Smooth muscle cell (in vitro differentiated cells): ENCODE results near the gene PIWIL1. TPM values are rescaled to one million over a fixed set of nuclear protein-coding genes. Genes with fewer than 3 reads are reported as not detected.
A peak's percentile ranks its signal among the peaks of the same experiment; 100 is the strongest.

Source experiments
- DNase-seq: peaks from one replicate; lab custom pipeline; 2025; ENCODE audit not compliant: unreplicated experiment; lab: John Stamatoyannopoulos, UW
- H2AFZ ChIP-seq: fragments of 200-600 bp; sonication (generic); 2 replicates; pipeline ENCODE4 v1.6.0; 2016; ENCODE audit warnings: antibody characterized with exemption, low read depth, mild to moderate bottlenecking
- H3F3A ChIP-seq: fragments of 200-600 bp; sonication (generic); 2 replicates; pipeline ENCODE4 v1.6.0; 2017; ENCODE audit warnings: antibody characterized with exemption, low read depth
- H3K27ac ChIP-seq: fragments of 200-600 bp; sonication (generic); 2 replicates; pipeline ENCODE4 v1.5.1; 2016; ENCODE audit warnings: low read depth, mild to moderate bottlenecking
- H3K27me3 ChIP-seq: fragments of 200-600 bp; sonication (generic); 2 replicates; pipeline ENCODE4 v1.6.1; 2016; ENCODE audit warnings: low read depth, mild to moderate bottlenecking
- H3K36me3 ChIP-seq: fragments of 200-600 bp; sonication (generic); 2 replicates; pipeline ENCODE4 v1.5.1; 2016; ENCODE audit warnings: low read depth
- H3K4me1 ChIP-seq: fragments of 200-600 bp; sonication (generic); 2 replicates; pipeline ENCODE4 v1.5.1; 2016; ENCODE audit warnings: low read depth
- H3K4me2 ChIP-seq: fragments of 200-600 bp; sonication (generic); 2 replicates; pipeline ENCODE4 v1.6.0; 2016; ENCODE audit warnings: mild to moderate bottlenecking
- H3K4me3 ChIP-seq: fragments of 200-600 bp; sonication (generic); 2 replicates; pipeline ENCODE4 v1.5.1; 2016; ENCODE audit warnings: mild to moderate bottlenecking
- H3K79me2 ChIP-seq: fragments of 200-600 bp; sonication (generic); 2 replicates; pipeline ENCODE4 v1.6.0; 2016; ENCODE audit warnings: low read depth, mild to moderate bottlenecking
- H3K9ac ChIP-seq: fragments of 200-600 bp; sonication (generic); 2 replicates; pipeline ENCODE4 v1.6.0; 2016; ENCODE audit warnings: low read depth
- H3K9me3 ChIP-seq: fragments of 200-600 bp; sonication (generic); replicated peaks from 2 replicates; pipeline ENCODE4 v1.5.1; 2016; ENCODE audit warnings: low read depth
- H4K20me1 ChIP-seq: fragments of 200-600 bp; sonication (generic); 2 replicates; pipeline ENCODE4 v1.6.0; 2016; ENCODE audit warnings: low read depth
- CTCF ChIP-seq: fragments of 200-600 bp; sonication (generic); IDR thresholded peaks from 2 replicates; pipeline ENCODE4 v1.5.1; 2017; ENCODE audit warnings: borderline replicate concordance, mild to moderate bottlenecking, antibody characterized with exemption; ENCODE audit not compliant: insufficient read depth, poor library complexity, severe bottlenecking
- WGBS: methylation state at CpG from one replicate; pipeline ENCODE4 v1.1.7; 2016; ENCODE audit warnings: low lambda C conversion rate; 5-methylcytosine and 5-hydroxymethylcytosine counted together
- polyA plus RNA-seq: library from polyadenylated mRNA; unstranded; fragments of >200 nt; fragmentation: Nextera tagmentation; extraction: Ambion mirVana; gene quantifications from 2 replicates; pipeline ENCODE4 v1.2.1, GENCODE V29; 2016
- total RNA-seq: library from RNA; depleted of rRNA; stranded (reverse); fragments of >200 nt; gene quantifications from 2 replicates; pipeline ENCODE4 v1.2.3, GENCODE V29; 2014

The PIWIL1 gene
- total and polyA plus RNA-seq, 2 experiments from 2014 or later: not detected

- DNase-seq: no peak
- TF ChIP-seq CTCF: no peak
- Histone ChIP-seq H3K79me2 (no peaks in the 10 kb centered on the region), H3F3A (no peaks in the 10 kb centered on the region), H3K4me1 (no peaks in the 10 kb centered on the region), H3K27me3 (no peaks in the 10 kb centered on the region), H4K20me1 (no peaks in the 10 kb centered on the region), H3K9ac (no peak overlapping the region), H3K9me3 (no peaks in the 10 kb centered on the region), H3K4me3 (no peak overlapping the region), H3K4me2 (no peak overlapping the region), H3K36me3 (no peaks in the 10 kb centered on the region), H2AFZ (no peak overlapping the region), H3K27ac (no peak overlapping the region)
Observed at GRCh38 chr12:130344529-130344928, 6.8 kb downstream of the PIWIL1 start.

GRCh38 chr12:130345292-130345691 lies 7.6 kb downstream of the PIWIL1 start:
- no peak overlapping the region for H3K9ac ChIP-seq
- WGBS: 97% methylated on average over 1 of the region's 1 CpG
- H2AFZ ChIP-seq: no peak overlapping the region
- H3K27ac ChIP-seq: no peak overlapping the region
- no peaks in the 10 kb centered on the region for H3K27me3 ChIP-seq
- H3K4me1 ChIP-seq: no peaks in the 10 kb centered on the region
- no peaks in the 10 kb centered on the region for H4K20me1 ChIP-seq
- H3K4me2 ChIP-seq: no peak overlapping the region
- no peak for DNase-seq
- no peaks in the 10 kb centered on the region for H3K79me2 ChIP-seq
- H3F3A ChIP-seq: no peaks in the 10 kb centered on the region
- TF ChIP-seq CTCF: no peak
- no peak overlapping the region for H3K4me3 ChIP-seq
- H3K36me3 ChIP-seq: no peaks in the 10 kb centered on the region
- H3K9me3 ChIP-seq: no peaks in the 10 kb centered on the region

GRCh38 chr12:130347588-130347987 lies 9.9 kb downstream of the PIWIL1 start:
- no peaks in the 10 kb centered on the region for H3F3A ChIP-seq
- no peaks in the 10 kb centered on the region for H3K36me3 ChIP-seq
- no peak overlapping the region for H3K4me2 ChIP-seq
- H2AFZ ChIP-seq: no peak overlapping the region
- TF ChIP-seq CTCF: no peak
- H3K27ac ChIP-seq: no peak overlapping the region
- no peaks in the 10 kb centered on the region for H3K79me2 ChIP-seq
- no peak for DNase-seq
- H3K9me3 ChIP-seq: no peaks in the 10 kb centered on the region
- no peaks in the 10 kb centered on the region for H4K20me1 ChIP-seq
- no peaks in the 10 kb centered on the region for H3K4me1 ChIP-seq
- 92% methylated on average over 7 of the region's 7 CpGs for WGBS
- H3K27me3 ChIP-seq: no peaks in the 10 kb centered on the region
- H3K9ac ChIP-seq: no peak overlapping the region
- no peak overlapping the region for H3K4me3 ChIP-seq

- DNase-seq: no peak
- H3K4me3 ChIP-seq: no peak overlapping the region
- H3K9ac ChIP-seq: no peak overlapping the region
- no peaks in the 10 kb centered on the region for H3K36me3 ChIP-seq
- no peak for TF ChIP-seq CTCF
- no peak overlapping the region for H3K4me2 ChIP-seq
- peak overlapping the region; percentile 45 for H3K27ac ChIP-seq
- no peaks in the 10 kb centered on the region for H3K9me3 ChIP-seq
- 62% methylated on average over 2 of the region's 2 CpGs for WGBS
- no peaks in the 10 kb centered on the region for H3F3A ChIP-seq
- H2AFZ ChIP-seq: no peak overlapping the region
- no peaks in the 10 kb centered on the region for H4K20me1 ChIP-seq
- no peaks in the 10 kb centered on the region for H3K4me1 ChIP-seq
- peaks cover under 1% of the 10 kb centered on the region for H3K27me3 ChIP-seq
- no peaks in the 10 kb centered on the region for H3K79me2 ChIP-seq
Observed at GRCh38 chr12:130350715-130351114, 13.0 kb downstream of the PIWIL1 start.
